Measurements from ENCODE around the gene TNFRSF1A. TPM values are rescaled to one million over a fixed set of nuclear protein-coding genes. Genes with fewer than 3 reads are reported as not detected.
A peak's percentile ranks its signal among the peaks of the same experiment; 100 is the strongest.

The TNFRSF1A gene
- total RNA-seq, 2 donors from 2014 or later = 91.1 to 168 TPM

DNA sequence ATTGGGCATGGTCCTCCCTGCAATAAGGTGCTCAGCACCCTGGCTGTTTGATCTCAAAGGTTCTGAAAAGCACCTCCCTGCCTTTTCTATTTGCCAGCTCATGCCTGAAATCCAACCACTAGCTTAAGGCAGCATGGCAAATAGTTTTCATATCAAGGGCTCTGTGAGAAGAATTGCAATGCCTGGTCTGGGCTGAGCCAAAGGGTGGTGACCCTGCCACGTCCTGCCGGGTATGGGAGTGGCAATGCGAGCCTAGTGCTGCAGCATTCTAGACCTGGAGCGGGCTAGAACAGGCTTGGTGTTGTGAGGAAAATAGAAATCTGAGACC, 35.8 kb upstream of the TNFRSF1A start:
- Histone ChIP-seq H3K4me3 (no peak overlapping the region), H3K36me3 (no peaks in the 10 kb centered on the region), H3K27ac (peak overlapping the region; percentile 83 to 87), H3K27me3 (replicated peaks; ENCODE audit: insufficient read depth) (no peaks in the 10 kb centered on the region), H3K9me3 (no peaks in the 10 kb centered on the region), H3K4me1 (replicated peaks) (peaks cover 41% of the 10 kb centered on the region)
- TF ChIP-seq, protein P1, sequence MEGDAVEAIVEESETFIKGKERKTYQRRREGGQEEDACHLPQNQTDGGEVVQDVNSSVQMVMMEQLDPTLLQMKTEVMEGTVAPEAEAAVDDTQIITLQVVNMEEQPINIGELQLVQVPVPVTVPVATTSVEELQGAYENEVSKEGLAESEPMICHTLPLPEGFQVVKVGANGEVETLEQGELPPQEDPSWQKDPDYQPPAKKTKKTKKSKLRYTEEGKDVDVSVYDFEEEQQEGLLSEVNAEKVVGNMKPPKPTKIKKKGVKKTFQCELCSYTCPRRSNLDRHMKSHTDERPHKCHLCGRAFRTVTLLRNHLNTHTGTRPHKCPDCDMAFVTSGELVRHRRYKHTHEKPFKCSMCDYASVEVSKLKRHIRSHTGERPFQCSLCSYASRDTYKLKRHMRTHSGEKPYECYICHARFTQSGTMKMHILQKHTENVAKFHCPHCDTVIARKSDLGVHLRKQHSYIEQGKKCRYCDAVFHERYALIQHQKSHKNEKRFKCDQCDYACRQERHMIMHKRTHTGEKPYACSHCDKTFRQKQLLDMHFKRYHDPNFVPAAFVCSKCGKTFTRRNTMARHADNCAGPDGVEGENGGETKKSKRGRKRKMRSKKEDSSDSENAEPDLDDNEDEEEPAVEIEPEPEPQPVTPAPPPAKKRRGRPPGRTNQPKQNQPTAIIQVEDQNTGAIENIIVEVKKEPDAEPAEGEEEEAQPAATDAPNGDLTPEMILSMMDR (IDR thresholded peaks at IDR 0.05) = no peak
- TF ChIP-seq POLR2AphosphoS5 (IDR thresholded peaks at IDR 0.05) (no peak), POLR2A (IDR thresholded peaks at IDR 0.05) (peak; percentile 52)
- intact Hi-C loops (cut with DNase I) = no loop called here
- no peak for DNase-seq (ENCODE audit: low spot score)
- 58% methylated on average over 4 of the region's 4 CpGs for WGBS

DNA sequence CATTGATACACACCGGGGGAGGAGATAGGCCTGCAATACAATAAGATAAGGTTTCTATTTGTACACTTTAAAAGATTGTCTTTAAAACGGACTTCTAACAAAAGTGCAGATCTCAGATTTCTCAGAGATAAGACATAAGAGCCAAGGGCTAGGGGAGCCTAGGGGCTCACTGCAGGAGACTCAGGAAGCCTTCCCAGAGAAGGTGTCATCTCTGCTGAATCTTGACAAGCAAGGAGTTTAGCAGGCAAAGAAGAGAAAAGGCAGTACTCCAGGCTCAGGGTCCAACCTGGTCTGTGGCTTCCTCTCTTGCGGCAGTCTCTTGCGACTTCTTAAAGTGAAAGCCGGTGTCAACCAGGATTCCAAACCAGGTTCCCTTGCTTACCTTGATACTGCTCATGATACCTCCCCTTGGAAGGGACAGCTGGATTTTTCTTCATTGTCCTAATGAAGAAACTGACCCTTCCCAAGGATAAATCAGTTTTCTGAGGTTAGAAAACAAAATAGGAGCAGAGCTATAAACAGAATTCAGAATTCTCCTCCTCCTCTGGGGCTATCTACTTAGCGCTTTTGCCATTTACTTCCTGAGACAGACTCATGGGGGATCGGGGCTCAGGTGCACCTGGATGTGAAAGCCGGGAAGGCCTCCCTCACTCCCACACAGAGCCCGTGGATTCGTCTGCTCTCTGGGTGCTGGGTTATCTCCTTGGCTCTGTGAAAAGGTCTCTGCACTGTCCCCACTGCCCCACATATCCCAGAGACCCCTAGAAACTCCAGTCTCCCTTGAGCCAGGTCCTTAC, 35.2 kb upstream of the TNFRSF1A start:
- DNase-seq (ENCODE audit: low spot score) = no peak
- TF ChIP-seq POLR2A (IDR thresholded peaks at IDR 0.05) (no peak), POLR2AphosphoS5 (IDR thresholded peaks at IDR 0.05) (no peak)
- Histone ChIP-seq H3K36me3 (no peaks in the 10 kb centered on the region), H3K4me1 (replicated peaks) (peaks cover 46% of the 10 kb centered on the region), H3K27me3 (replicated peaks; ENCODE audit: insufficient read depth) (no peaks in the 10 kb centered on the region), H3K9me3 (no peaks in the 10 kb centered on the region), H3K4me3 (peak overlapping the region in 1 of 2 donors; percentile 3), H3K27ac (peak overlapping the region; percentile 83 to 87)
- WGBS = 58% methylated on average over 10 of the region's 10 CpGs
- intact Hi-C loops (cut with DNase I) = no loop called here

DNA sequence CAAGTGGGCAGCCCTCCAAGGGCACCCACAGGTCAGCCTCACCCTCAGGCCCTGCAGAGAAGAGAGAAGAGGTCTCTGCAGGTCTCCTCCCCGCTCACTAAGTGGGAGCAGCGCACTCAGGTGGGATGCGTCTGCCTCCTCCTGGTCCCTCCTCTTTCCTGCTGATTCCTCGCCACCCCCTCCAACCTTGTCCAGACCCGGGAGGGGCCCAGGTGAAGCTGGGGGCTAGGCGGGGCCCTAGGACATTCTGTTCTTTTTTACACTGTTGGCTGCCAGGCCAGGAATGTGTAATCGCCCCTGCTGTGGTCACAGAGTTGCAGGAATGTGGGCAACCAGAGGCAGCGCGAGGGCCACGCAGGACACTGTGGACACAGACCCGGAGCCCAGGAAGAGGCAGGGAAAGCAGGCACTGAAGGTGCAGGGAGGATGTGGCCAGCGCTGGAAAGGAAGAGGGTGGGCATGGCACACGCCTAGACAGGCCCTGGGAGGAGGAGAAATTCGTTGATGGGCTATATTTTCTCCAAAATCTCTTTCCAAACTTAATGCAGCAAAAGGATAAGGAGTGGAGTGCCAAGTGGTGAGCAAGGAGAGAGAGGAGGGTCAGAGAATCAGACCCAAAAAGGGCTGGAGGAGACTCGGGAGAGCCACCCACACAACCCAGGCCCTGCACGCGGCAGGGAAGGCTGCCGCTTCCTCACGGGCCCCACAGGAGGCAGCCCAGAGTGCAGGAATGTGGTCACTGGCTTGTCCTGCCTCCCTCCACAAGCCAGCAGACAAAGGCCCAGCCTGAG, 34.4 kb upstream of the TNFRSF1A start:
- 12% methylated on average over 19 of the region's 19 CpGs for WGBS
- peaks cover 52% of the 10 kb centered on the region for H3K4me1 ChIP-seq (replicated peaks)
- H3K36me3 ChIP-seq = no peaks in the 10 kb centered on the region
- H3K27ac ChIP-seq = peak overlapping the region; percentile 83 to 87
- peak; percentile 86 for DNase-seq (ENCODE audit: low spot score)
- TF ChIP-seq, protein P1 (IDR thresholded peaks at IDR 0.05) = peak in 2 of 4 experiments; percentile 42 to 47
- peak; percentile 74 for TF ChIP-seq POLR2A (IDR thresholded peaks at IDR 0.05)
- peak; percentile 92 for TF ChIP-seq POLR2AphosphoS5 (IDR thresholded peaks at IDR 0.05)
- no peaks in the 10 kb centered on the region for H3K27me3 ChIP-seq (replicated peaks; ENCODE audit: insufficient read depth)
- H3K9me3 ChIP-seq = no peaks in the 10 kb centered on the region
- intact Hi-C loops (cut with DNase I) = no loop called here
- peak overlapping the region in 1 of 2 donors; percentile 28 for H3K4me3 ChIP-seq

DNA sequence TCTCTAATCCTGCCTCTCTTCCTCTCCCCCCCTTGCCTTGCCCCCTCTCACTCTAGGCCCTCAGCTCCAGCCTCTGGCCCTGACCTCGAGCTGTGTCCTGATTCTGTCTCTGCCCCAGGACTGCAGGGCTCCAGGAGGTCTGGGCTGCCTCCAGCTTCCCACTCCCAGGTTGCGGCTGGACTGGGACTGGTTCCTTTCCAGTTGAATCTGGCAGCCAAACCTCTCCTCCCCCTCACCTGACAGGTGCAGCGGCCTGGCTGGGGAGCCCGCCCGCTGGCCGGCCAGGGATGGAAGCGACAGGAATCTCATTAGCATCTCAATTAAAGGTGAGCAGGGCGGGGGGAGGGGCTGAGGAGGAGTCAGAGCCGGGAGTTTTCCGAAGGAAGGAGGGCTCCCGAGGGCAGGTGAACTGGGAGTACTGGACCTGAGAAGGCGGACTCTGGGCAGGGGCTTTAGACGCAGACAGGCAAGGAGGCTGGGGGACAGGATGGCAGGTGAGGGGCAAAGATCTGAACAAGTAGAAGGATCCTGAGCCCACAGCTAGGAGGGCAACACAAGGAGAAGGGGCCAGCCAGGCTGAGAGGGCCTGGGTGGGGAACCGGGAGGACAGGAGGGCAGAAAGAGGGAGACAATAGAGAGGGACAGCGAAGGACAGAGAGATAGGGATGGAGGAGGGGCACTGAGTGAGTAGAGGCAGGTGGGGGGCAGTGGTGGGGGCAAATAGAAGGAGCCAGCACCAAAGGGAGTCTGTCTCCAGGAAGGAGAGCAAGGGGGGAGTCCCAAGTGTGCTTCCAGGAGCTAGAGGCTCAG, 33.6 kb upstream of the TNFRSF1A start, which contains the start of gene SCNN1A:
SCNN1A (minus strand) TSS at position 295 of the 810 bp plus-strand sequence. CDS start 780 bp downstream, outside the sequence.
- peak; percentile 57 for TF ChIP-seq POLR2AphosphoS5 (IDR thresholded peaks at IDR 0.05)
- TF ChIP-seq POLR2A (IDR thresholded peaks at IDR 0.05) = peak; percentile 63
- TF ChIP-seq, protein P1 (IDR thresholded peaks at IDR 0.05) = no peak
- Histone ChIP-seq H3K4me1 (replicated peaks) (peaks cover 52% of the 10 kb centered on the region), H3K36me3 (no peaks in the 10 kb centered on the region), H3K9me3 (no peaks in the 10 kb centered on the region), H3K27ac (peak within 1 kb of the TSS; percentile 83 to 87), H3K27me3 (replicated peaks; ENCODE audit: insufficient read depth) (no peaks in the 10 kb centered on the region), H3K4me3 (peak within 1 kb of the TSS; percentile 6 to 28)
- WGBS = 66% methylated on average over 15 of the region's 15 CpGs
- peak; percentile 77 for DNase-seq (ENCODE audit: low spot score)
- intact Hi-C loops (cut with DNase I) = no loop called here

DNA sequence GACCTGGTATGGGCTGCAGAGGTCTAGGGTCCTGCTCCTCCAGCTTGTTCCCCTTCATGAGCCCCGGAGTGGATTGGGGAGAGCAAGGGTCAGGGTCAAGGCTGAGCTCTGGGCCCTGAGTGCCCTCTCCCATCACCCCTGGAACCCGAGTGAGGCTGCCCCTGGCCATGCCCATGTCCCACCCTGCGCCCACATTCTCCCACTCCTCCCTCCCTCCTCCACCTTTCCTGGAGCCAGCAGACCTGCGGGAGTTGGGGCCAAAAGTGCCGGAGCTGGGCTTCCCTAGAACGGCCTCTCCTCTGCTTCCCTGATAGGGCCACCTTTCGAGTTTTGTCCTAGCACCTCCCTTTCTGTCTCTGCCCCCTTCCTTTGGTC, 32.9 kb upstream of the TNFRSF1A start:
- intact Hi-C loops (cut with DNase I) = no loop called here

More for the DNA sequence above, 32.9 kb upstream of the TNFRSF1A start:
- Histone ChIP-seq H3K9me3 (no peaks in the 10 kb centered on the region), H3K4me1 (replicated peaks) (peaks cover 52% of the 10 kb centered on the region), H3K36me3 (no peaks in the 10 kb centered on the region), H3K27me3 (replicated peaks; ENCODE audit: insufficient read depth) (no peaks in the 10 kb centered on the region), H3K4me3 (peak overlapping the region; percentile 6 to 28), H3K27ac (peak overlapping the region; percentile 83 to 87)
- no peak for DNase-seq (ENCODE audit: low spot score)
- 55% methylated on average over 7 of the region's 7 CpGs for WGBS
- TF ChIP-seq POLR2AphosphoS5 (IDR thresholded peaks at IDR 0.05) = no peak
- TF ChIP-seq, protein P1 (IDR thresholded peaks at IDR 0.05) = no peak
- no peak for TF ChIP-seq POLR2A (IDR thresholded peaks at IDR 0.05)
